ENCODE measurements around the gene ESPL1. TPM values are rescaled to one million over a fixed set of nuclear protein-coding genes. Genes with fewer than 3 reads are reported as not detected.

The ESPL1 gene
- total RNA-seq, 2 experiments from 2014 or later: 78.2 to 121 TPM

- peaks cover 17% of the 10 kb centered on the region for H3K4me1 ChIP-seq (ENCODE audit: insufficient read depth, low read length, poor library complexity, severe bottlenecking)
- no peak overlapping the region for H2AFZ ChIP-seq (ENCODE audit: low read length)
- peaks cover 16% of the 10 kb centered on the region for H3K79me2 ChIP-seq (ENCODE audit: insufficient read depth, low read depth, low read length)
- no peak overlapping the region for H3K4me3 ChIP-seq (ENCODE audit: low read depth, low read length, poor library complexity, severe bottlenecking)
- no peak for DNase-seq (ENCODE audit: low spot score)
- intact Hi-C loops (cut with micrococcal nuclease; ENCODE audit: unreplicated experiment): no loop called here
- no TSS peak for BruUV-seq (replicated peaks)
- TF ChIP-seq CTCF (conservative IDR thresholded peaks at IDR 0.05; ENCODE audit: low read length) (no peak), EZH2phosphoT487 (IDR thresholded peaks at IDR 0.05; ENCODE audit: borderline replicate concordance, low read depth, low read length) (no peak)
- no peaks in the 10 kb centered on the region for H4K20me1 ChIP-seq (ENCODE audit: insufficient read depth, low read length)
- H3K4me2 ChIP-seq (ENCODE audit: low read length): no peak overlapping the region
- H3K27ac ChIP-seq (ENCODE audit: low read depth, low read length, poor library complexity, severe bottlenecking): no peak overlapping the region
- H3K36me3 ChIP-seq (ENCODE audit: insufficient read depth, low read length): peaks cover 83% of the 10 kb centered on the region
- H3K9me3 ChIP-seq (ENCODE audit: low read length): no peaks in the 10 kb centered on the region
- H3K9me2 ChIP-seq (ENCODE audit: insufficient read depth, low read length): no peaks in the 10 kb centered on the region
- CTCF ChIA-PET (ENCODE audit: unreplicated experiment): no interaction called here
- POLR2A ChIA-PET: no interaction called here
These were observed 24.3 kb downstream of the ESPL1 start for GRCh38 chr12:53292426-53292825.

GRCh38 chr12:53295070-53295890, 27.2 kb downstream of the ESPL1 start, which contains the start of gene PFDN5:
TSS of gene PFDN5 (plus strand) at chr12:53295542. CDS start at chr12:53295568, 26 bp downstream.
- ChIA-PET CTCF (ENCODE audit: unreplicated experiment) (interaction anchor here (0.6 to 1.7 kb wide), 6 partner anchors 18 to 214 kb away, joined by 3 to 5 read pairs (median 4); partner anchors contain the start of gene AAAS), POLR2A (interaction anchor here (0.7 to 2.4 kb wide), 14 partner anchors 16 to 217 kb away, joined by 3 to 17 read pairs (median 4); partner anchors contain the start of genes AAAS, CSAD, ESPL1 and SPRYD3)
- BruUV-seq (replicated peaks): no TSS peak
- no peak for TF ChIP-seq EZH2phosphoT487 (IDR thresholded peaks at IDR 0.05; ENCODE audit: borderline replicate concordance, low read depth, low read length)
- no peak for TF ChIP-seq CTCF (conservative IDR thresholded peaks at IDR 0.05; ENCODE audit: low read length)
- H3K79me2 ChIP-seq (ENCODE audit: insufficient read depth, low read depth, low read length): peaks cover 19% of the 10 kb centered on the region
- H2AFZ ChIP-seq (ENCODE audit: low read length): peak within 1 kb of the TSS; percentile 77
- intact Hi-C loops (cut with micrococcal nuclease; ENCODE audit: unreplicated experiment): loop anchor here (1.0 to 2.0 kb wide), 3 partner anchors 26 to 42 kb away; partner anchors contain the start of genes AAAS and ESPL1
- H3K27ac ChIP-seq (ENCODE audit: low read depth, low read length, poor library complexity, severe bottlenecking): peak within 1 kb of the TSS; percentile 48
- H3K4me1 ChIP-seq (ENCODE audit: insufficient read depth, low read length, poor library complexity, severe bottlenecking): peaks cover 24% of the 10 kb centered on the region
- H3K9me2 ChIP-seq (ENCODE audit: insufficient read depth, low read length): no peaks in the 10 kb centered on the region
- peak within 1 kb of the TSS; percentile 90 for H3K4me2 ChIP-seq (ENCODE audit: low read length)
- H4K20me1 ChIP-seq (ENCODE audit: insufficient read depth, low read length): no peaks in the 10 kb centered on the region
- peaks cover 71% of the 10 kb centered on the region for H3K36me3 ChIP-seq (ENCODE audit: insufficient read depth, low read length)
- H3K4me3 ChIP-seq (ENCODE audit: low read depth, low read length, poor library complexity, severe bottlenecking): peak within 1 kb of the TSS; percentile 92
- DNase-seq (ENCODE audit: low spot score): peak; percentile 91
- H3K9me3 ChIP-seq (ENCODE audit: low read length): no peaks in the 10 kb centered on the region

Data from OCI-LY7 (cell line).